SJSA1 (cell line): Measurements from ENCODE around the gene OR6K6. TPM values are rescaled to one million over a fixed set of nuclear protein-coding genes. Genes with fewer than 3 reads are reported as not detected.

Experiments used
- DNase-seq, 2 experiments: peaks; one replicate each; pipeline ENCODE4 v3.0.0-alpha.2; 2015 to 2020; ENCODE audit warnings: low spot score in 2 of 2, low read depth in 1 of 2
- H3K27ac ChIP-seq: fragments of 250-450 bp; sonication (Bioruptor Pico); 2 replicates; pipeline ENCODE4 v1.5.1; 2020; ENCODE audit warnings: mild to moderate bottlenecking, moderate library complexity
- H3K27me3 ChIP-seq: fragments of 250-450 bp; sonication (Bioruptor Pico); replicated peaks from 2 replicates; pipeline ENCODE4 v1.5.1; 2020; ENCODE audit warnings: mild to moderate bottlenecking, moderate library complexity
- H3K36me3 ChIP-seq: fragments of 250-450 bp; sonication (Bioruptor Pico); 2 replicates; pipeline ENCODE4 v1.5.1; 2020; ENCODE audit warnings: mild to moderate bottlenecking
- H3K4me1 ChIP-seq: fragments of 250-450 bp; sonication (Bioruptor Pico); replicated peaks from 2 replicates; pipeline ENCODE4 v1.6.1; 2021; ENCODE audit warnings: mild to moderate bottlenecking
- H3K4me3 ChIP-seq: fragments of 250-450 bp; sonication (Bioruptor Pico); 2 replicates; pipeline ENCODE4 v1.5.1; 2020; ENCODE audit warnings: mild to moderate bottlenecking
- H3K9me3 ChIP-seq: fragments of 250-450 bp; sonication (Bioruptor Pico); replicated peaks from 2 replicates; pipeline ENCODE4 v1.5.1; 2020; ENCODE audit warnings: mild to moderate bottlenecking
- total RNA-seq: library from RNA; depleted of rRNA; stranded (reverse); fragments of >200 nt; shearing (Covaris generic); gene quantifications from 2 replicates; pipeline ENCODE4 v1.2.3, GENCODE V29; 2014; rRNA removed

OR6K6 gene
- total RNA-seq, 1 experiment from 2014 or later, result not detected

DNA sequence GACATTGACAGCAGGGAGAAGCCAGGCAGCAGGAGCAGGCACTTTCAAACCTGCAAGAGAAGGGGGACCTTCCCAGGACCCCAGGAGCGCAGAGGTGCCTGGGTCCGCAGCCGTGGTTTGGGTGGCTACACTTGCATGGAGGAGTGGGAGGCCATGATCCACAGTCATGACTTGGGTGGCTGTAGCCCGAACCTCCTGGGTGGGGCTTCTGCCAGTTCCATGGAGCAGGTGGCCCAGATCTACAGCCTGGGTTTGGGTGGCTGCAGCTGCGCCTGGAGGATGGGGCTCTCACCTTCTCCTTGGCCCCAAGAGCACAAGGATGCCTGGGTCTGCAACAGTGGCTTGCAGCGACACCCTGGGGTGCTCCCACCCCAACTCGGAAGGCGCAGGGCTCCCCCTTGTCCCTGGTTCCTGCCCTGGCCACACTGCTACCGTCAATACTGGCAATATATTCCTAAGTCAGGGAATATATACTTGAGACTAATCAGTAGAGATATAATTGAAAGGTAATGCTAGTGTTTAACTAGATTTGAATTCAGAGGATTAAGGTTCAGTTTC is 2.3 kb upstream of the OR6K6 start:
- H3K36me3 ChIP-seq, result no peaks in the 10 kb centered on the region
- DNase-seq, result no peak

DNA sequence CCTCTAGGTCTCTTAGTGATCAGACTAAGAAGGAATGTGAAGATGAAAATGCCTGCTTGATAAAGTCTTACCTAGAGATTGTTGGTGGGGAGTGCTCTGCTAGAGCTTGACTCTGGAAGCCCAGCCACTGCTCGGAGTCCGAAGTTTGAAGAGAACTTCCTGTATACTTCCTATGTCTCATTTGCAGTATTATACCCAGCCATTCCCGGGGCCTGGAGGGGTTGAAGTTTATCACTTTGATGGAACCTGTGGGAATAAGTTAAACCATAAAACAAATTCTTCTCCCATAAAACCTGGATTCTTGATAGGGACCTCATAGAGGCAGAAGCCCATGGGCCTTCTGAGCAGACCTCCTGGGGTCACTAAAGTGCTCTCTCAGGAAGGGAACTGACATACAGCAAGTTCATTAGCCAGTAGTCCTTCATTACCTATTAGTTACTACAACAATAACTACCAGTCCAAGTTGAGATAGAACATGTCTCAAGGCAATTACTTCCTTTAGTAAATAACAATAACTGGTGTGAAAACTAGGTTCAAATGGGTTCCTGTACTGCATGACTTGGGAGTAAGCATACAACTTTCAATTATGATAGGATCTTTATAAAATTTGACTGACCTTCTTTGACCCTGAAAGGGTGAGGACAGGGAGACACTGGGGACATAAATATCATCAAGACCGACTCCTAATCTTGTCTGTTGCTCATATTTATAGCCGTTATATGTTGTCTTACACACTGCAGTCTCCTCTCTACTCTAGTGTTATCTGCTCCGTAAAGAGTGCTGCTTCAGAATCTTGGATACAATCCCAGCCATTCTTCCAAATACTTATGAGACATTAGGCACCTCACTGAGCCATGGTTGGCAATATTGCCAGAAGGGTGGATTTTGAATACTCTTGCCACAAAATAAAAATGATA is 17.7 kb downstream of the OR6K6 start, which contains the start of gene OR6N1:
TSS of gene OR6N1 (minus strand) at position 246 of the 917 bp plus-strand sequence. CDS start 5,513 bp downstream, outside the sequence.
- no peak within 1 kb of the TSS for H3K27ac ChIP-seq
- H3K4me3 ChIP-seq, result no peak within 1 kb of the TSS
- no peak for DNase-seq
- no peaks in the 10 kb centered on the region for H3K36me3 ChIP-seq
- no peaks in the 10 kb centered on the region for H3K27me3 ChIP-seq
- no peaks in the 10 kb centered on the region for H3K9me3 ChIP-seq
- no peaks in the 10 kb centered on the region for H3K4me1 ChIP-seq

More for the DNA sequence above, 2.3 kb upstream of the OR6K6 start:
- H3K9me3 ChIP-seq, result no peaks in the 10 kb centered on the region
- H3K27me3 ChIP-seq, result no peaks in the 10 kb centered on the region
- no peaks in the 10 kb centered on the region for H3K4me1 ChIP-seq
- no peak overlapping the region for H3K4me3 ChIP-seq
- H3K27ac ChIP-seq, result no peak overlapping the region

DNA sequence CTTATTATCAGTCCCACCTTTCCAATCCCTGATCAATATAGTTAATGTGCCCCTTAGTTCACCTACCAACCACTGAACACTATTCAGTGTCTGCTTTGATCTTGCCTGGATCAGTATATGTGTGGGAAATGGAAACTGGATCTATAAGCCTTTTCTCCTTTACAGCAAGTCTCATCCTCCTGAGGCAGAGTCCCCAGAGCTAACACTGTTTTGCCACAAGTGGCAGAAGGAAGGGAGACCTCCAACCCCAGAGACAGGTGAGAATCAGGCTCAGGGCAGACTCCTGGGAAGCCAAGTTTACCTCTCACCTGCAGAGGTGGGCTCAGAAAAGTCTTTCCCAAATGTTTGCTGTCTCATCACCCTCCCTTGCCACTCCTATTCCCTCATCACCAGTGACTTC is 26.6 kb downstream of the OR6K6 start, which contains the start of gene OR6N2:
TSS of gene OR6N2 (minus strand) at position 101 of the 400 bp plus-strand sequence. CDS start 3,569 bp downstream, outside the sequence.
- Histone ChIP-seq H3K9me3 (no peaks in the 10 kb centered on the region), H3K27ac (no peak within 1 kb of the TSS), H3K36me3 (no peaks in the 10 kb centered on the region), H3K4me1 (no peaks in the 10 kb centered on the region), H3K4me3 (no peak within 1 kb of the TSS), H3K27me3 (no peaks in the 10 kb centered on the region; the same call in 1 of the 2 replicates)
- no peak for DNase-seq

DNA sequence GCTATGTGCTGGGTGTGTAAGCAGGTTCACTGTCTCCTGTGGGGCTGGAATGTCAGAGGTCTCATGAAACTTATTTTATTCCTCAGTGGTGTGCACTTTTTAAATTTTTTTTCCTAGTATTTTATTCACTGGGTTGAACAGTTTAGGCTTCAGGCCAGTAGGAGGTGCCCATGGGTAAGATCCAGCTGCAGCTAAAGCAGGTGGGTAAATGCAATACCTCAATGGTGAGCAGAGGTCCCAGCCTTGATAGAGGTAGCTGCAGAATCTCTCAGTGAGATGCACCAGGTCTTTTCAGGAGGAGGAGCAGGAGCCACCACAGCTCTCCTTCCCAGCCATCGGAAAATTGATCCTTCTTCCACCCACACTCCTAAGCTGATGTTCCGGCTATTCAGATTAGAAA is 39.1 kb downstream of the OR6K6 start:
- no peak for DNase-seq

DNA sequence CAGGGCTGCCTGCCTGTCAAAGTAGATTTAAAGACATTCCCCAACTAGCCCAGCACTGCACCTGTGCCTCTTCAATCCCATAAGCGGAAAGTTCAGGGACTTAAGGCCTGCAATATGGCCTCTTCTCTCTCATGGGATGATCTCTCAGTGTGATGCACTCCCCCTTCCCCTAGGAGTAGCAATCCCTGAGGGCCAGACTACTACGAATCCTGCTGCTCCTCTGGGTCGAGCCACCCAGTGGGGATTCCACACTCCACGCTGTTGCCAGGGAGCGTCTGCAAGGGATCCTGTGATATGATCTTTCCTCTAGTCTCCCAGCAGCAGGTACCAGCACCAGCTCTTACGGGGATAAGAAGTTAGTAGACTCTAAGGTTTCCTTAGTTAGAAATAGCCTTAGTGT is 39.7 kb downstream of the OR6K6 start:
- DNase-seq, result no peak
- no peaks in the 10 kb centered on the region for H3K4me1 ChIP-seq

More for the DNA sequence above, 39.1 kb downstream of the OR6K6 start:
- Histone ChIP-seq H3K36me3 (no peaks in the 10 kb centered on the region), H3K9me3 (no peaks in the 10 kb centered on the region), H3K27me3 (no peaks in the 10 kb centered on the region), H3K4me1 (no peaks in the 10 kb centered on the region), H3K4me3 (no peak overlapping the region), H3K27ac (no peak overlapping the region)

DNA sequence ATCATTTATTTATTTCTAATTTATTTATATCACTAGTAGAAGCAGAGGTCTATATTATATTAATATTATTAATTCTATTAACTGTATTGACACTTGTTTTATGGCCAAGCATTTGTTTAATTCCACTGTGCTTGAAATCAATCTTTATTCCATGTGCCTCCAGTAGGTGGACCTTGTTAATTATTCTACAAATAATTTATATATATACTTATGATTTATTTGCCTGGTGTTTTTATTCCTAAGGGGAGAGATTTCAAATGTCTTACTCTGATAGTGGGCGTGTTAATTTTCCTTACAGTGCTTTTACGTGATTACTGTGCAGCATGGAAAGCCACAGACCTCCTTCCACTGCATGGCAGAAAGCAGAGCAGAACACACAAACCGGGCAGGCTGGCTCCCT is 44.0 kb downstream of the OR6K6 start:
- 0 out of 2 replicates have a peak, but pooled peaks cover 3% of the 10 kb centered on the region for H3K27me3 ChIP-seq
- no peak for DNase-seq
- no peaks in the 10 kb centered on the region for H3K9me3 ChIP-seq
- H3K36me3 ChIP-seq, result no peaks in the 10 kb centered on the region
- H3K4me1 ChIP-seq, result no peaks in the 10 kb centered on the region
- H3K4me3 ChIP-seq, result no peak overlapping the region
- H3K27ac ChIP-seq, result no peak overlapping the region

More for the DNA sequence above, 39.7 kb downstream of the OR6K6 start:
- no peak overlapping the region for H3K4me3 ChIP-seq
- H3K9me3 ChIP-seq, result no peaks in the 10 kb centered on the region
- no peaks in the 10 kb centered on the region for H3K27me3 ChIP-seq
- no peak overlapping the region for H3K27ac ChIP-seq
- H3K36me3 ChIP-seq, result no peaks in the 10 kb centered on the region

DNA sequence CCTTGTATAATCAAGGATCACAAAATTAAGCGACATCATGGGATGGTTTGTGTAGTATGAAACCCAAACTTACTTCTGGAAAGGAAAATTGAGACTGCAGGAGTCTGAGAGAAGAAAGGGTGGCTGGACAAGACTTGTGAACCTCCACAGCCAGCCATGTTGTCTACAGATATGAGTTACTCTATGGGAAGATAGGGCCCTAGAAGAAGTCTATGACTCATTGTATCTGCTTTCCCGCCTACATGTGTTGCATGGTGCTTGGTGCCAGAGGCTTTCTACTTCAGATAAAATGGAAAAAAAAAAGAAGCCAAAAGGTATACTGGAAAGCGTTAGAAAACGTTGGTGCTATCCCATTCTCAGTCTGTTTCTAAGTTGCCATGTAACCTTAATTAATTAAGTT is 45.2 kb downstream of the OR6K6 start:
- no peak for DNase-seq
- Histone ChIP-seq H3K36me3 (no peaks in the 10 kb centered on the region), H3K4me3 (no peak overlapping the region), H3K27ac (no peak overlapping the region), H3K4me1 (no peaks in the 10 kb centered on the region), H3K27me3 (0 out of 2 replicates have a peak, but pooled peaks cover 3% of the 10 kb centered on the region), H3K9me3 (no peaks in the 10 kb centered on the region)

DNA sequence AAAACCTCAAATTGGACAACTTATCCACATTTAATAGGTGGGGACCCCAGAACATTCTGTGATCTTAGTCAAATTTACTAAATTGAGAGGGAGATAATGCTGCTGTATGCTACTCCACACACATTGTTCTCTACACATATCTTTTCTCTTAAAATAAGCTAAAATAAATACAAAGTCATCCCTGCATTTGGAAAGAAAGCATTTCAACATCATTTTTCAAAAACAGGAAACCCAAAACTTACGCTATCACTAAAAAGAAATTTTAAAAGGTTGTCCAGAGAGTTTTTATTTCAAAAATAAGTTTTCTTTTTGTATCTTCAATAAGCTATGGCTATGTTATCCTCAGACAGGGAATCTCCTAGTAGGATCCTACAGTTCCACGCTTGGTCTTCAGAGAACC is 46.0 kb downstream of the OR6K6 start:
- Histone ChIP-seq H3K27me3 (0 out of 2 replicates have a peak, but pooled peaks cover 3% of the 10 kb centered on the region), H3K36me3 (no peaks in the 10 kb centered on the region), H3K27ac (no peak overlapping the region), H3K4me3 (no peak overlapping the region), H3K9me3 (no peaks in the 10 kb centered on the region), H3K4me1 (no peaks in the 10 kb centered on the region)
- DNase-seq, result no peak

DNA sequence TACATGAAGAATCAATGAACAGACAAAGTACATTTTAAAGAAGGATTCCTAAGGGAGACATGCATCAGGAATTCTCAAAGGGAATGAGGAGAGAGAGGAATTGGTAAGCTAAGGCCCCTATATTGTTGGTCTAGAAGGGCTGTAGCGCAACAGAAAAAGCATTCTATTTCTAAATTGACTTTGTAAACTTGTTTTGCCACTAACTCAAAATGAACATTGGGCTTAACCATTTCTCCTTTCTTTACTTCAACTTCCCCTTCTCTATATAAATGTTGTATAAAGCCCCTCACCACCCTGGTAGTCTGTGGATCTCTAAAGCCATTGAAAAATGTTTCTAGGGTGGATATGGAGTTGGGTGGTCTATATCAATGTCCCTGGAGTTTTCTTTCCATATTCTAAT is 46.9 kb downstream of the OR6K6 start:
- Histone ChIP-seq H3K4me1 (no peaks in the 10 kb centered on the region), H3K27me3 (0 out of 2 replicates have a peak, but pooled peaks cover 3% of the 10 kb centered on the region), H3K36me3 (no peaks in the 10 kb centered on the region)

DNA sequence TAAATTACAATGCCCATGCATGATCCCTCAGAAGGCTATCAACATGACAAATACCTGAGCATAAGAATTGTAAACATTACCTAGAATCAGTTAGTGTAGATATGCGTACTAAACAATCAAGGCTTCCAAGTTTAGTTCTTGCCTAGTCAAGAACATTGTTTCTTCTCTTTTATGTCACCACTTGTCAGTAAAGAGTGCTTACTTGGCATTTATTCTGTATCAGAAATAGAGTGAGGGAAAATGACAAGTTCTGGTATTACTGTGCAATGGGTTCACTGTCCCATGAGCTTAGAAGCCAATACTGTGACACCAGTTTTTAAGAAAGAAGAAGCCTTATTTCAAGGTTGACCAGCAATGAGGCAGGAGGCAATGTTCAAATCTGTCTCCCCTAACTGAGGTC is 49.2 kb downstream of the OR6K6 start:
- Histone ChIP-seq H3K27ac (no peak overlapping the region), H3K36me3 (no peaks in the 10 kb centered on the region), H3K4me3 (no peak overlapping the region), H3K9me3 (no peaks in the 10 kb centered on the region), H3K27me3 (0 out of 2 replicates have a peak, but pooled peaks cover 3% of the 10 kb centered on the region), H3K4me1 (no peaks in the 10 kb centered on the region)
- no peak for DNase-seq

More for the DNA sequence above, 46.9 kb downstream of the OR6K6 start:
- Histone ChIP-seq H3K27ac (no peak overlapping the region), H3K9me3 (no peaks in the 10 kb centered on the region), H3K4me3 (no peak overlapping the region)
- no peak for DNase-seq

Other genes starting within 250 kb of the OR6K6 start
- not detected in 2 replicates for gene OR6Y1, start 200.3 kb upstream of the OR6K6 start, total RNA-seq
- gene OR6P1, start 184.1 kb upstream of the OR6K6 start, total RNA-seq, result not detected in 2 replicates
- not detected in 2 replicates for gene OR10X1, start 174.8 kb upstream of the OR6K6 start, total RNA-seq
- not detected in 2 replicates for gene OR10Z1, start 149.5 kb upstream of the OR6K6 start, total RNA-seq
- not detected in 2 replicates for gene SPTA1, start 68.0 kb upstream of the OR6K6 start, total RNA-seq
- gene OR6K2, start 54.1 kb upstream of the OR6K6 start, total RNA-seq, result not detected in 2 replicates
- not detected in 2 replicates for gene OR6K3, start 34.0 kb upstream of the OR6K6 start, total RNA-seq
- not detected in 2 replicates for gene OR6N1, start 17.5 kb downstream of the OR6K6 start, total RNA-seq
- not detected in 2 replicates for gene OR6N2, start 26.5 kb downstream of the OR6K6 start, total RNA-seq
- gene MNDA, start 76.6 kb downstream of the OR6K6 start, total RNA-seq, result not detected in 2 replicates
- not detected in 2 replicates for gene PYHIN1, start 176.8 kb downstream of the OR6K6 start, total RNA-seq